HEK293 (cell line): ENCODE data around the gene ENOX2.

Experiments used
- CTCF ChIA-PET: fragments of 350-600 bp; formaldehyde crosslinking; extraction: SDS; loops from one replicate; lab custom pipeline; 2021; ENCODE audit warnings: antibody characterized with exemption; lab: Yijun Ruan, JAX
- POLR2A ChIA-PET: fragments of 300-600 bp; formaldehyde crosslinking; extraction: SDS; loops from one replicate; lab custom pipeline; 2020; ENCODE audit warnings: antibody characterized with exemption, inconsistent platforms; lab: Yijun Ruan, JAX
- H3K27ac ChIP-seq: fragments of 200-500 bp; sonication (Bioruptor generic); 2 replicates; pipeline ENCODE4 v1.5.1; 2014; ENCODE audit warnings: low read depth, low read length, control low read depth, inconsistent platforms; ENCODE audit errors: extremely low read depth
- H3K36me3 ChIP-seq, 2 experiments: fragments of 200-500 bp in 1 of 2; sonication (Bioruptor generic) in 1 of 2; 1 replicate in 1 of 2; 2 replicates in 1 of 2; pipeline ENCODE4 v1.5.1; 2014 to 2017; ENCODE audit warnings: inconsistent platforms in 2 of 2, low read length in 2 of 2; ENCODE audit not compliant: control insufficient read depth in 2 of 2, insufficient read depth in 1 of 2
- H3K4me1 ChIP-seq: fragments of 200-500 bp; sonication (Bioruptor generic); 2 replicates; pipeline ENCODE4 v1.5.1; 2014; ENCODE audit warnings: mild to moderate bottlenecking, low read length, inconsistent platforms; ENCODE audit not compliant: control insufficient read depth, insufficient read depth
- H3K4me3 ChIP-seq: 2 replicates; pipeline ENCODE4 v1.5.1; 2011; ENCODE audit warnings: low read depth, mild to moderate bottlenecking, control low read depth, low read length, moderate library complexity
- H3K9me3 ChIP-seq: fragments of 200-500 bp; sonication (Bioruptor generic); 2 replicates; pipeline ENCODE4 v1.5.1; 2014; ENCODE audit warnings: low read depth, low read length, inconsistent platforms; ENCODE audit not compliant: control insufficient read depth, insufficient read depth
- BCL11B ChIP-seq: fragments of 450-650 bp; formaldehyde crosslinking; IDR thresholded peaks from 2 replicates; pipeline ENCODE4 v1.5.1; 2016; ENCODE audit warnings: low read depth, missing biosample characterization, missing genetic modification characterization
- GLIS1 ChIP-seq: fragments of 450-650 bp; formaldehyde crosslinking; IDR thresholded peaks from 2 replicates; pipeline ENCODE4 v1.5.1; 2016; ENCODE audit warnings: missing biosample characterization, missing genetic modification characterization
- HOXC10 ChIP-seq: sonication (generic); formaldehyde crosslinking; IDR thresholded peaks from 2 replicates; pipeline ENCODE4 v1.8.1; 2023; ENCODE audit warnings: mild to moderate bottlenecking, missing genetic modification reagents
- IKZF3 ChIP-seq: fragments of 450-650 bp; IDR thresholded peaks from 2 replicates; pipeline ENCODE4 v1.5.0; 2018; ENCODE audit warnings: missing biosample characterization, mild to moderate bottlenecking, missing genetic modification characterization, moderate library complexity
- MZF1 ChIP-seq: fragments of 450-650 bp; formaldehyde crosslinking; IDR thresholded peaks from 2 replicates; pipeline ENCODE4 v1.5.1; 2017; ENCODE audit warnings: missing biosample characterization, missing genetic modification characterization, borderline replicate concordance
- RBAK ChIP-seq: fragments of 450-650 bp; formaldehyde crosslinking; IDR thresholded peaks from 2 replicates; pipeline ENCODE4 v1.5.1; 2016; ENCODE audit warnings: missing biosample characterization, missing genetic modification characterization
- SALL2 ChIP-seq: fragments of 450-650 bp; formaldehyde crosslinking; IDR thresholded peaks from 2 replicates; pipeline ENCODE4 v1.5.0; 2017; ENCODE audit warnings: missing biosample characterization, mild to moderate bottlenecking, missing genetic modification characterization, borderline replicate concordance
- TRIM28 ChIP-seq: IDR thresholded peaks from 2 replicates; pipeline ENCODE4 v1.6.1; 2011; ENCODE audit warnings: low read length, control low read depth, borderline replicate concordance
- YY2 ChIP-seq: fragments of 450-650 bp; formaldehyde crosslinking; IDR thresholded peaks from 2 replicates; pipeline ENCODE4 v1.5.1; 2016; ENCODE audit warnings: missing biosample characterization, missing genetic modification characterization
- ZBTB1 ChIP-seq: fragments of 450-650 bp; formaldehyde crosslinking; IDR thresholded peaks from 2 replicates; pipeline ENCODE4 v1.5.1; 2016; ENCODE audit warnings: missing biosample characterization, missing genetic modification characterization
- ZBTB21 ChIP-seq: fragments of 450-650 bp; formaldehyde crosslinking; IDR thresholded peaks from 2 replicates; pipeline ENCODE4 v1.5.1; 2017; ENCODE audit warnings: missing biosample characterization, missing genetic modification characterization
- ZNF114 ChIP-seq: fragments of 450-650 bp; formaldehyde crosslinking; IDR thresholded peaks from 2 replicates; pipeline ENCODE4 v1.5.0; 2017; ENCODE audit warnings: missing biosample characterization, missing genetic modification characterization
- ZNF132 ChIP-seq: fragments of 450-650 bp; formaldehyde crosslinking; IDR thresholded peaks from 2 replicates; pipeline ENCODE4 v1.5.1; 2017; ENCODE audit warnings: missing biosample characterization, missing genetic modification characterization, borderline replicate concordance
- ZNF138 ChIP-seq: fragments of 450-650 bp; formaldehyde crosslinking; IDR thresholded peaks from 2 replicates; pipeline ENCODE4 v1.5.1; 2016; ENCODE audit warnings: missing biosample characterization, missing genetic modification characterization, borderline replicate concordance
- ZNF155 ChIP-seq: fragments of 450-650 bp; formaldehyde crosslinking; IDR thresholded peaks from 2 replicates; pipeline ENCODE4 v1.5.1; 2016; ENCODE audit warnings: missing biosample characterization, missing genetic modification characterization
- ZNF239 ChIP-seq: fragments of 450-650 bp; formaldehyde crosslinking; IDR thresholded peaks from 2 replicates; pipeline ENCODE4 v1.5.1; 2016; ENCODE audit warnings: missing biosample characterization, missing genetic modification characterization
- ZNF24 ChIP-seq: fragments of 450-650 bp; formaldehyde crosslinking; IDR thresholded peaks from 2 replicates; pipeline ENCODE4 v1.5.1; 2016; ENCODE audit warnings: missing biosample characterization, missing genetic modification characterization
- ZNF292 ChIP-seq: fragments of 450-650 bp; formaldehyde crosslinking; IDR thresholded peaks from 2 replicates; pipeline ENCODE4 v1.5.1; 2016; ENCODE audit warnings: low read depth, missing biosample characterization, missing genetic modification characterization, borderline replicate concordance
- ZNF354C ChIP-seq: fragments of 450-650 bp; formaldehyde crosslinking; IDR thresholded peaks from 2 replicates; pipeline ENCODE4 v1.5.1; 2016; ENCODE audit warnings: missing biosample characterization, missing genetic modification characterization, low read depth, borderline replicate concordance
- ZNF366 ChIP-seq: fragments of 450-650 bp; formaldehyde crosslinking; conservative IDR thresholded peaks from 2 replicates; pipeline ENCODE4 v1.5.1; 2016; ENCODE audit warnings: missing biosample characterization, missing genetic modification characterization
- ZNF423 ChIP-seq: fragments of 450-650 bp; formaldehyde crosslinking; IDR thresholded peaks from 2 replicates; pipeline ENCODE4 v1.5.1; 2016; ENCODE audit warnings: missing biosample characterization, missing genetic modification characterization
- ZNF560 ChIP-seq: fragments of 450-650 bp; formaldehyde crosslinking; IDR thresholded peaks from 2 replicates; pipeline ENCODE4 v1.5.1; 2017; ENCODE audit warnings: missing biosample characterization, missing genetic modification characterization, borderline replicate concordance
- ZNF561 ChIP-seq: fragments of 450-650 bp; IDR thresholded peaks from 2 replicates; pipeline ENCODE4 v1.5.1; 2018; ENCODE audit warnings: missing biosample characterization, missing genetic modification characterization, borderline replicate concordance
- ZNF626 ChIP-seq: fragments of 450-650 bp; sonication (Bioruptor Pico); formaldehyde crosslinking; IDR thresholded peaks from 2 replicates; pipeline ENCODE4 v1.5.1; 2018; ENCODE audit warnings: missing biosample characterization, missing genetic modification characterization, inconsistent platforms
- ZNF629 ChIP-seq: fragments of 450-650 bp; formaldehyde crosslinking; IDR thresholded peaks from 2 replicates; pipeline ENCODE4 v1.5.1; 2017; ENCODE audit warnings: missing biosample characterization, missing genetic modification characterization
- ZNF658 ChIP-seq: fragments of 450-650 bp; formaldehyde crosslinking; IDR thresholded peaks from 2 replicates; pipeline ENCODE4; 2016; ENCODE audit warnings: missing biosample characterization, missing genetic modification characterization
- ZNF660 ChIP-seq: fragments of 450-650 bp; IDR thresholded peaks from 2 replicates; pipeline ENCODE4 v1.5.1; 2018; ENCODE audit warnings: missing biosample characterization, mild to moderate bottlenecking, missing genetic modification characterization
- TF ChIP-seq, protein P1 (sequence below): fragments of 450-650 bp; formaldehyde crosslinking; IDR thresholded peaks from 2 replicates; pipeline ENCODE4 v1.5.1; 2016; ENCODE audit warnings: missing biosample characterization, missing genetic modification characterization, low read depth
- TF ChIP-seq, protein P2 (sequence below): fragments of 450-650 bp; IDR thresholded peaks from 2 replicates; pipeline ENCODE4 v1.5.1; 2018; ENCODE audit warnings: missing biosample characterization, missing genetic modification characterization
- TF ChIP-seq, protein P3 (sequence below): fragments of 450-650 bp; formaldehyde crosslinking; IDR thresholded peaks from 2 replicates; pipeline ENCODE4 v1.5.1; 2016; ENCODE audit warnings: missing biosample characterization, missing genetic modification characterization

Gene ENOX2

DNA sequence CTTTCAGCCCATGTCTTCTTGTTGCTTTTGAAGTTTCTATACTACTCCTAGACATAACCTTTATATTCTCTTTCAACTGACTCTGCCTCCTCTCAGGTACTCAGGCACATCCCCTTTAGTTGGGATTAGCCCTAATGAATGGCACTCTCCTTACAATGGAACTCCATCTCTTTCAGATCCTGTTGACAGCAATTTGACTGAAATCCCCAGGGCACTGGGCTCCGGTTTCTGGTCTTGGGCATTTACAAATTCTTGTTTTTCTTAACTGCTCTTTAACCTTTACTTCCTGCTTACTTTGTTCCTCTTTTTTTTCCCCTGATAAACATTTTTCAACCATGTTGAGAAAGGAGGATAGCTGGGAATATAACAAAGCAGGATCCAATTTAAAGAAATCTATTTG is 68.9 kb downstream of the ENOX2 start (continued):
- TF ChIP-seq, protein P1, sequence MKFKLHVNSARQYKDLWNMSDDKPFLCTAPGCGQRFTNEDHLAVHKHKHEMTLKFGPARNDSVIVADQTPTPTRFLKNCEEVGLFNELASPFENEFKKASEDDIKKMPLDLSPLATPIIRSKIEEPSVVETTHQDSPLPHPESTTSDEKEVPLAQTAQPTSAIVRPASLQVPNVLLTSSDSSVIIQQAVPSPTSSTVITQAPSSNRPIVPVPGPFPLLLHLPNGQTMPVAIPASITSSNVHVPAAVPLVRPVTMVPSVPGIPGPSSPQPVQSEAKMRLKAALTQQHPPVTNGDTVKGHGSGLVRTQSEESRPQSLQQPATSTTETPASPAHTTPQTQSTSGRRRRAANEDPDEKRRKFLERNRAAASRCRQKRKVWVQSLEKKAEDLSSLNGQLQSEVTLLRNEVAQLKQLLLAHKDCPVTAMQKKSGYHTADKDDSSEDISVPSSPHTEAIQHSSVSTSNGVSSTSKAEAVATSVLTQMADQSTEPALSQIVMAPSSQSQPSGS (tag by site-specific recombination), result no peak
- TF ChIP-seq ZBTB1 (tag by site-specific recombination) (no peak), ZNF132 (tag by site-specific recombination) (no peak), IKZF3 (tag by site-specific recombination) (no peak)

DNA sequence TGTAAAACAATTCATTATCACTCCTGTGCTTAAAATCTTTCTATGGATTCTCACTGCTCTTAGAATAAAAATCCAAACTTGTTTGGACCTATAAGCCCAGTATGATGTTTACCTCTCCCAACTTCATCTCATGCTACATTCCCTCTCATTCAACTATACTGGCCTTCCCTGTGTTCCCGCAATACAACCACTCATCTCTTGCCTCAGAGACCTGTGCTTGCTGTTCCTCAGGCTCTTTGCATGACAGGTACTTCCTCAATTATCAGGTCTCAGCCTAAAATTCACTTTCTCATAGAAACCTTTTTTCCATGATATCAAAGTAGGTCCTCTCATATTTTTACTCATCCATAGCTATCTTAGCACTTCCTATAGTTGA is 71.7 kb downstream of the ENOX2 start:
- ChIA-PET POLR2A (interaction anchor here (0.6 kb wide), 1 partner anchor 72 kb away, joined by 3 read pairs; the partner anchor contains the start of gene ENOX2), CTCF (interaction anchor here (0.6 kb wide), 1 partner anchor 184 kb away, joined by 3 read pairs; no protein-coding TSS in a partner anchor)

DNA sequence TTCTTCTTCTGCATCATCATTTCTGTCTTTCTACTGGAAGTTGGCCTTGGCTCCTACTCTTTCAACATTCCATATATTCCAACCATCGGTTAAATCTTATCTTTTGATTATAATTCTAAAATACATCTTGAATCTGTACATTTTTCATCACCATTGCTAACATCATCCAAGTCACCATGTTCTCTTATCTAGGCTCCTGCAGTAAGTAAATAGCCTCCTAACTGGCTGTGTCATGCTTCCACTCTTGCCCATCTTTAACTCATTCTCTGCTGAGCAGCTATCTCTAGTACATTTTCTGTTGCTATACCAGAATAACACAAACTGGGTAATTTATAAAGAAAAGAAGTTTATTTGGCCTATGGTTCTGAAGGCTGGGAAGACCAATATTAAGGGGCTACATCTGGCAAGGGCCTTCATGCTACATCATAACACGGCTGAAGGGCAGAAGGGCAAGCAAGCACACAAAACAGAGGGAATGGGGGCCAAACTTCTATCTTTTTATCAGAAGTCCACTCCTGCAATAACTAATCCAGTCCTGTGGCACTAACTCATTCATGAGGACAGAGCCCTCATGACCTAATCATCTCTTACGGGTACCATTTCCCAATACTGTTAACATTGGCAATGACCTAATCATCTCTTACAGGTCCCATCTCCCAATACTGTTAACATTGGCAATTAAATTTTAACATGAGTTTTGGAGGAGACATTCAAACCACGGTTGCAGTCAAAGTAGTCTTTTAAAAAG is 72.2 kb downstream of the ENOX2 start:
- Histone ChIP-seq H3K27ac (no peak overlapping the region), H3K4me1 (peaks cover 16% of the 10 kb centered on the region), H3K4me3 (no peak overlapping the region), H3K9me3 (no peaks in the 10 kb centered on the region), H3K36me3 (no peaks in the 10 kb centered on the region)
- no peak for TF ChIP-seq ZNF114 (tag by site-specific recombination)
- TF ChIP-seq TRIM28, result no peak
- no peak for TF ChIP-seq ZNF626 (tag by site-specific recombination)
- no peak for TF ChIP-seq IKZF3 (tag by site-specific recombination)
- no peak for TF ChIP-seq ZNF292
- no peak for TF ChIP-seq ZNF366
- TF ChIP-seq RBAK (tag by site-specific recombination), result no peak
- no peak for TF ChIP-seq ZNF354C
- no peak for TF ChIP-seq GLIS1
- TF ChIP-seq, protein P2, sequence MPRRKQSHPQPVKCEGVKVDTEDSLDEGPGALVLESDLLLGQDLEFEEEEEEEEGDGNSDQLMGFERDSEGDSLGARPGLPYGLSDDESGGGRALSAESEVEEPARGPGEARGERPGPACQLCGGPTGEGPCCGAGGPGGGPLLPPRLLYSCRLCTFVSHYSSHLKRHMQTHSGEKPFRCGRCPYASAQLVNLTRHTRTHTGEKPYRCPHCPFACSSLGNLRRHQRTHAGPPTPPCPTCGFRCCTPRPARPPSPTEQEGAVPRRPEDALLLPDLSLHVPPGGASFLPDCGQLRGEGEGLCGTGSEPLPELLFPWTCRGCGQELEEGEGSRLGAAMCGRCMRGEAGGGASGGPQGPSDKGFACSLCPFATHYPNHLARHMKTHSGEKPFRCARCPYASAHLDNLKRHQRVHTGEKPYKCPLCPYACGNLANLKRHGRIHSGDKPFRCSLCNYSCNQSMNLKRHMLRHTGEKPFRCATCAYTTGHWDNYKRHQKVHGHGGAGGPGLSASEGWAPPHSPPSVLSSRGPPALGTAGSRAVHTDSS (tag by site-specific recombination), result no peak
- ChIA-PET POLR2A (interaction anchor here (0.6 kb wide), 1 partner anchor 72 kb away, joined by 3 read pairs; the partner anchor contains the start of gene ENOX2), CTCF (no interaction called here)

More for the DNA sequence above, 71.7 kb downstream of the ENOX2 start:
- no peaks in the 10 kb centered on the region for H3K9me3 ChIP-seq
- no peaks in the 10 kb centered on the region for H3K36me3 ChIP-seq
- H3K4me1 ChIP-seq, result peaks cover 15% of the 10 kb centered on the region
- H3K4me3 ChIP-seq, result no peak overlapping the region
- TF ChIP-seq MZF1 (tag by site-specific recombination) (no peak), GLIS1 (no peak), ZNF660 (tag by site-specific recombination) (no peak), ZNF560 (no peak), ZNF239 (tag by site-specific recombination) (no peak), HOXC10 (CRISPR knock-in tag) (no peak), ZNF423 (tag by site-specific recombination) (no peak), SALL2 (no peak), ZBTB21 (tag by site-specific recombination) (no peak), ZNF24 (tag by site-specific recombination) (no peak), ZNF658 (tag by site-specific recombination) (no peak), ZNF155 (tag by site-specific recombination) (no peak), YY2 (tag by site-specific recombination) (no peak), ZNF138 (tag by site-specific recombination) (no peak), BCL11B (tag by site-specific recombination) (no peak), ZNF629 (tag by site-specific recombination) (no peak), ZNF561 (tag by site-specific recombination) (no peak)
- TF ChIP-seq, protein P3, sequence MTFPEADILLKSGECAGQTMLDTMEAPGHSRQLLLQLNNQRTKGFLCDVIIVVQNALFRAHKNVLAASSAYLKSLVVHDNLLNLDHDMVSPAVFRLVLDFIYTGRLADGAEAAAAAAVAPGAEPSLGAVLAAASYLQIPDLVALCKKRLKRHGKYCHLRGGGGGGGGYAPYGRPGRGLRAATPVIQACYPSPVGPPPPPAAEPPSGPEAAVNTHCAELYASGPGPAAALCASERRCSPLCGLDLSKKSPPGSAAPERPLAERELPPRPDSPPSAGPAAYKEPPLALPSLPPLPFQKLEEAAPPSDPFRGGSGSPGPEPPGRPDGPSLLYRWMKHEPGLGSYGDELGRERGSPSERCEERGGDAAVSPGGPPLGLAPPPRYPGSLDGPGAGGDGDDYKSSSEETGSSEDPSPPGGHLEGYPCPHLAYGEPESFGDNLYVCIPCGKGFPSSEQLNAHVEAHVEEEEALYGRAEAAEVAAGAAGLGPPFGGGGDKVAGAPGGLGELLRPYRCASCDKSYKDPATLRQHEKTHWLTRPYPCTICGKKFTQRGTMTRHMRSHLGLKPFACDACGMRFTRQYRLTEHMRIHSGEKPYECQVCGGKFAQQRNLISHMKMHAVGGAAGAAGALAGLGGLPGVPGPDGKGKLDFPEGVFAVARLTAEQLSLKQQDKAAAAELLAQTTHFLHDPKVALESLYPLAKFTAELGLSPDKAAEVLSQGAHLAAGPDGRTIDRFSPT (tag by site-specific recombination), result no peak
- no peak overlapping the region for H3K27ac ChIP-seq
